ENCODE measurements around the gene SART3.

DNA sequence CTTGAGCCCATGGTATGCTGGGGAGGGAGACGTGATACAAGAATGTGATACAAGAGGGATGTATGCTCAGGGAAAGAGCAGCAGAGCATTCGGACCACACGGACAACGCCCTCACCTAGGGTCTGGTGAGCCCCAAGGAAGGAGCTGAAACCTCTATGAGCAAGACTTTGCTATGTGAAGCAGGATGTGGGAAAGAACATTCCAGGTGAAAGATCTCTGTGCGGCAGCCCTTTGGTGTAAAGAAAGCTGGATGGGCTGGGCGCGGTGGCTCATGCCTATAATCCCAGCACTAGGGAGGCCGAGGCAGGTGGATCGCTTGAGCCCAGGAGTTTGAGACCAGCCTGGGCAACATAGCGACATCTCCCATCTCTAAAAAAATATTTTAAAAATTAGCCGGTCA, 62.8 kb downstream of the SART3 start:
- TF ChIP-seq TAF1 (IDR thresholded peaks at IDR 0.05; ENCODE audit: borderline replicate concordance, low read depth, low read length): no peak
- TF ChIP-seq POLR2A (IDR thresholded peaks at IDR 0.05; ENCODE audit: low read depth, low read length): no peak

Data from GM12892 (cell line).